Raji (cell line): Measurements from ENCODE around the gene ADGRV1.

Experiments used
- POLR2A ChIP-seq: IDR thresholded peaks from 2 replicates; pipeline ENCODE4 v1.6.1; 2011; ENCODE audit warnings: low read depth, low read length, control low read depth; ENCODE audit not compliant: insufficient read depth

The ADGRV1 gene

GRCh38 chr5:91166059-91166807 is 607.6 kb downstream of the ADGRV1 start:
- no peak for TF ChIP-seq POLR2A

- TF ChIP-seq POLR2A: no peak
Observed at GRCh38 chr5:91168859-91169258, 610.3 kb downstream of the ADGRV1 start.

DNA sequence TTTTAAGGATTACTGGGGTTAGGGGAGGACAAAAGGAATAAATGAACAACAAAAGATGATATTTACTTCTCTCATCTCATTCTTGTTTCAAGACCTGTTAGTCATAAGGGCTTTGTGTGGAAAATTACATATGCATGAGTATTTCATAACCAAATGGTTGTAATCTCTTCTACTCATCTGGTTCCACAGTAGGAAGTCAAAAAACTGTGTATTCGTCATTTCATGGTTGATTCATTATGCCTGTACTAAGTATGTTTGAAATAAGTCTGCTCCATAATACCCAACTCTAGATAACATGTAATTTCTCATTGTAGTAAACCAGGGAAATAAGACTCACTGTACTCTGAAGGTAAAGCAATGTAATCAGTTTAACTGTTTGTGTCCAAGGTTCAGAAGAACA is 611.7 kb downstream of the ADGRV1 start:
- no peak for TF ChIP-seq POLR2A

- TF ChIP-seq POLR2A: no peak
Observed at GRCh38 chr5:91171322-91171721, 612.7 kb downstream of the ADGRV1 start.

DNA sequence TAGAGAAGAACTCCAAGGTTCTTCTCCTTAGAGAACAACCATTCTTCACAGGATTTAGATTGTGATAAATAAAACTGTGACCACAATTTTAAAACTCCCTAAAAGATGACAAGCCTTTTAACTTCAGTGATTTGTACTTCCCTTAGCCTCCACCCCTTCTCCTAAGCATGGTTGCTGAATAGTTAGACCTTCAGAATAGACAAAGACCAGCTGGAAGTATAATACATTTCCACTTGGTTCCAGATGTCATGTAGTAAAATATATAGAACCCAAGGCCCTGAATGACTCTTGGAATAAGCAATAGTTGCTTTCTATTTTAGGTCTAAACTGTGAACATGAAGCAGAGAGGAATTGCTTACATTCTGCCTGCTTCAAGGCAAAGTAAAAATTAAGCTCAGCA is 615.8 kb downstream of the ADGRV1 start:
- no peak for TF ChIP-seq POLR2A

- no peak for TF ChIP-seq POLR2A
Observed at GRCh38 chr5:91175708-91176107, 617.1 kb downstream of the ADGRV1 start.

DNA sequence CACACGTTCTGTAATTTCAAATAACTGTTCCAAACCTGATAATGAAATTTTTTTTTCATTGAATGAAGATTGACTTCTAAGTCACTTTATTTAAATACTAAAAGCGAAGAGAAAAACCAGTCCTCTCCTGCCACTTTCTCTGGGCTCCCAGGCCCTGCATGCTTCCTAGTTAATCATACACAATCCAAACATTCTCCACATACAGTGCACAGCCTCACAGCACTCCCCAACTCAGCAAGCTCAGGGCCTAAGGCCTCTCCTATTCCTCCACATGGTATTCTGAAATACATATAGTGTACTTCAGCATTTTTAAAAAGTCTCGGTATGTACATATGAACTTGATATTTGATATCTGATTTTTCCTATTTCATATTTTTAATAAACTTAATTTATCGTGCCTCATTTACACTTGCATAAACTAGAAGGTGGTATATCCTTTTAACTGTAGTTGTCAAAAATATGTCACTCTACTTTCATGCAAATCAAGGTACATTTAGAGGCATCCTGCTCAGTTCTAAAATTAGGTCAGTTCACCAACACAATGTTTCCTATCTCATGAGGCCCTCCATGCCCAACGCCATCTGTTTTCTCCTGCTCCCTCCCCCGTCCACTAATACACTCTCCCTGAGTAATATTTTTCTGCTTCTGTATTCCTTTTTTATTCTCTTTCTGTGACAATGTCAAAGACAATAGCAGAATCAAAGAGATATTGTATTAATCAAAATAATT is 617.9 kb downstream of the ADGRV1 start:
- no peak for TF ChIP-seq POLR2A

DNA sequence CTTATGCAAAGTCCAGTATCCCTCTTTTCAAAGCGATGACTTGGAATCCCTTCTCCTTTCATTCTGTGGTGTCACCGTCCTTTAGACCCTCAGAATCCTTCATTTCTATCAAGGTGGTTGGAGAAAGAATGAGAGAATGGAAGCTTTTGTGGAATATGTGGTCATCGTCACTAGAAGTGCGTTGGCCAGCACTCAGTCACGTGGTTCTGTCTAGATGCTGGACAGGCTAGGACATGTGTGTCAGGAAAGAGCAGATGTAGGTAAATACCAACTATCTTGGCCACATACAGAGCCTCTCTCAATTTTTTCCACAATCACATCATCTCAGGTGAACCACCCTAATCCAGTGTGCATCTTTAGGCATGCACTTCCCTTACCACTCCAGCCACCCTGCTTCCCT is 618.5 kb downstream of the ADGRV1 start:
- TF ChIP-seq POLR2A: no peak

DNA sequence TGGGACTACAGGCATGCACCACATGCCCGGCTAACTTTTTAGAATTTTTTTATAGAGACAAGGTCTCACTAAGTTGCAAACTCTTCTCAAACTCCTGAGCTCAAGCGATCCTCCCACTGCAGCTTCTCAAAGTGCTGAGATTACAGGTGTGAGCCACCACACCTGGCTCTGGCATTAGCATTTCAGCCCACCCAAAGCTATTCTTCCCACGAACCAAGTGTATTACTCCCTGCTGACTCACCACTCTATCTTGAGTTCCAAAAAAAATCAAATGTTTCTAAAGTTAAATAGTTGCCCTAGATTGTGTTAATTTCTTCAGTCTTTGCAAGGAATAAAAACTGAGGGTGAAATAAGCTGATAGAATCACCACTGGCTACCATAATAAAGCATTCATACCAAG is 619.0 kb downstream of the ADGRV1 start:
- no peak for TF ChIP-seq POLR2A

- TF ChIP-seq POLR2A: no peak
Observed at GRCh38 chr5:91178461-91178860, 619.9 kb downstream of the ADGRV1 start.

- no peak for TF ChIP-seq POLR2A
Observed at GRCh38 chr5:91179018-91179417, 620.4 kb downstream of the ADGRV1 start.

- no peak for TF ChIP-seq POLR2A
Observed at GRCh38 chr5:91180506-91180905, 621.9 kb downstream of the ADGRV1 start.

DNA sequence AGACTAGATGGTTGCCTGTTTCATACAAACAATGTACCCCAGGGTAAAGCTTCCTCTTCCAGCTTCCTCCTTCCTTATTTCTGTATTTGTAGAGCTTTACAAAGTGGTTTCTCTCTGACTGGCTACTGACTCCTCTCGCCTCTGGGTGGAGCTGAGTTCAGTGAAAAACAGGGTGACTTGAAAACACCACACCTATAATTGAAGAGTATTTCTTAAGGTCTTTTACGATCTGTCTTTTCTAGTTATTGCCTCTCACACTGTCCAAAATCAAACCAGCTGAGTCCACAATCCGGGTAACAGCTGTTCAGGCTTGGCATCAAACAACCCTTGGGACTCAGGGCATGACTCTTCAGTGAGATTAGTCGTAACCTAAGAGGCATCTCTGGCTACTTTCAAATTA is 624.2 kb downstream of the ADGRV1 start:
- TF ChIP-seq POLR2A: no peak

GRCh38 chr5:91183743-91184142 is 625.1 kb downstream of the ADGRV1 start:
- TF ChIP-seq POLR2A: no peak

DNA sequence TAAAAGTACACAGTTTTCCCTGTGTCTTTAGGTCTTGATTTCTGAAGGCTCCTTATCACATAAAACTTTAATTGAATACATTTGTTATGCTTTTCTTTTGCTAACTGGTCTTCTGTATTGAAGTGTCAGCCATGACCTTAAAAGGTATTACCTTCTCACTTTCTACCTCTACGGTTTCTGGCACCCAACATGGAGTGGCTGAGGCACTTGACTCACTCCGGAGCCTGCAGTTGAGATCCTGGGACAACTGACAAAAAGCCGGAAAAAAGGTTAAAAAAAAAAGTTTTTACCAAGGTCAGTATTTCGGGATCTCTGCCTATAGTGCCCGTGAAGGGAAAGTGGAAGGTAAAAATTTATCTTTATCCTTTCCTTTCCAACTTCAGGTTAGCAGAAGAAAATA is 627.5 kb downstream of the ADGRV1 start:
- no peak for TF ChIP-seq POLR2A

- no peak for TF ChIP-seq POLR2A
Observed at GRCh38 chr5:91187032-91187431, 628.4 kb downstream of the ADGRV1 start.

- no peak for TF ChIP-seq POLR2A
Observed at GRCh38 chr5:91188755-91189154, 630.2 kb downstream of the ADGRV1 start.
